Lung (tissue), 12 donors: ENCODE data around the gene ARHGAP31. TPM values are rescaled to one million over a fixed set of nuclear protein-coding genes. Genes with fewer than 3 reads are reported as not detected.

ENCODE experiments used
- ATAC-seq: fragments of 200-7000 bp; cut with Tn5 transposase; one replicate; pipeline ENCODE4 v1.9.1; 2020; ENCODE audit warnings: moderate number of reproducible peaks; ENCODE audit not compliant: insufficient read depth, low FRiP score
- DNase-seq, 3 donors: peaks; one replicate each; pipeline ENCODE4 v3.0.0-alpha.2; 2013 to 2017
- H3K27ac ChIP-seq, 2 donors: one replicate each; pipeline ENCODE4 v1.5.1; 2013; ENCODE audit warnings: mild to moderate bottlenecking in 2 of 2, moderate library complexity in 2 of 2, control low read depth in 1 of 2, inconsistent platforms in 1 of 2, low read depth in 1 of 2, low read length in 1 of 2
- H3K27me3 ChIP-seq, 3 donors: one replicate each; pipeline ENCODE4 v1.5.1; 2013; ENCODE audit warnings: low read length in 2 of 3; ENCODE audit not compliant: control insufficient read depth in 3 of 3, insufficient read depth in 3 of 3
- H3K36me3 ChIP-seq, 4 donors: one replicate each; pipeline ENCODE4 v1.5.1; 2013; ENCODE audit warnings: low read length in 4 of 4, mild to moderate bottlenecking in 1 of 4, moderate library complexity in 1 of 4; ENCODE audit not compliant: control insufficient read depth in 4 of 4, insufficient read depth in 4 of 4
- H3K4me1 ChIP-seq, 5 donors: one replicate each; pipeline ENCODE4 v1.5.1; 2013; ENCODE audit warnings: low read length in 5 of 5, mild to moderate bottlenecking in 2 of 5, moderate library complexity in 1 of 5; ENCODE audit not compliant: control insufficient read depth in 5 of 5, insufficient read depth in 5 of 5
- H3K4me3 ChIP-seq: one replicate; pipeline ENCODE4 v1.5.1; 2013; ENCODE audit warnings: mild to moderate bottlenecking, control low read depth, moderate library complexity
- H3K9ac ChIP-seq, 2 donors: one replicate each; pipeline ENCODE4 v1.5.1; 2013; ENCODE audit warnings: low read length in 2 of 2, control low read depth in 1 of 2; ENCODE audit not compliant: insufficient read depth in 1 of 2
- H3K9me3 ChIP-seq, 4 donors: one replicate each; pipeline ENCODE4 v1.5.1; 2013; ENCODE audit warnings: low read length in 3 of 4, mild to moderate bottlenecking in 1 of 4, moderate library complexity in 1 of 4; ENCODE audit not compliant: control insufficient read depth in 4 of 4, insufficient read depth in 3 of 4
- CTCF ChIP-seq: IDR thresholded peaks from 2 replicates; pipeline ENCODE4 v1.5.1; 2012; ENCODE audit warnings: mild to moderate bottlenecking; ENCODE audit errors: control extremely low read depth, extremely low read depth
- WGBS, 2 donors: extraction: QIAGEN DNeasy Blood & Tissue Kit; methylation state at CpG; one replicate each; pipeline ENCODE4 v1.1.7; 2013; 5-methylcytosine and 5-hydroxymethylcytosine counted together
- polyA plus RNA-seq, 2 donors: library from polyadenylated mRNA; stranded (reverse); fragments of 200-250 nt; gene quantifications; one replicate each; pipeline ENCODE4 v1.2.1, GENCODE V29; 2013
- total RNA-seq, 2 donors: library from RNA; depleted of rRNA in 1 of 2; stranded (reverse); fragments of >200 nt in 1 of 2; gene quantifications; one replicate each; pipeline ENCODE4 v1.2.1, GENCODE V29; 2014 to 2021
- donor health status: control.
- donor health status: control.
- donor health status: Bipolar disorder and iron deficiency.
- donor health status: healthy.
- donor health status: DM: yes; HTN: yes; CAD: no.

The ARHGAP31 gene
- total and polyA plus RNA-seq, 4 donors: 11.6 to 58.5 (median 31.7) TPM

- ATAC-seq: no peak
- TF ChIP-seq CTCF: no peak
- 54 to 65% methylated on average over 2 of the region's 2 CpGs for WGBS, 2 donors
Measured at GRCh38 chr3:119289404-119289770, 4.8 kb upstream of the ARHGAP31 start.

GRCh38 chr3:119290613-119291012, 3.6 kb upstream of the ARHGAP31 start:
- Histone ChIP-seq H3K27ac (no peak overlapping the region), H3K9me3 (peaks cover 0 to 3% (median 0%) of the 10 kb centered on the region in 4 donors), H3K36me3 (no peaks in the 10 kb centered on the region), H3K9ac (no peak overlapping the region), H3K4me1 (peaks cover 3 to 11% (median 10%) of the 10 kb centered on the region in 5 donors), H3K27me3 (no peaks in the 10 kb centered on the region), H3K4me3 (no peak overlapping the region)
- no peak for TF ChIP-seq CTCF
- ATAC-seq (no peak), DNase-seq (no peak)

More at GRCh38 chr3:119289404-119289770, 4.8 kb upstream of the ARHGAP31 start:
- Histone ChIP-seq H3K9me3 (peaks cover 0 to 3% (median 0%) of the 10 kb centered on the region in 4 donors), H3K27ac (no peak overlapping the region), H3K36me3 (no peaks in the 10 kb centered on the region), H3K4me1 (peaks cover 3 to 11% (median 10%) of the 10 kb centered on the region in 5 donors), H3K4me3 (no peak overlapping the region), H3K27me3 (no peaks in the 10 kb centered on the region), H3K9ac (no peak overlapping the region)
- DNase-seq: no peak

GRCh38 chr3:119291062-119291700, 3.0 kb upstream of the ARHGAP31 start:
- Histone ChIP-seq H3K4me1 (peaks cover 3 to 16% (median 11%) of the 10 kb centered on the region in 5 donors), H3K4me3 (no peak overlapping the region), H3K27me3 (no peaks in the 10 kb centered on the region), H3K9ac (no peak overlapping the region), H3K9me3 (peaks cover 0 to 3% (median 0%) of the 10 kb centered on the region in 4 donors), H3K27ac (no peak overlapping the region), H3K36me3 (no peaks in the 10 kb centered on the region)
- ATAC-seq (no peak), DNase-seq (no peak)
- TF ChIP-seq CTCF: no peak
- WGBS, 2 donors: 70 to 85% methylated on average over 7 of the region's 7 CpGs

- Histone ChIP-seq H3K4me3 (no peak overlapping the region), H3K4me1 (peaks cover 7 to 30% (median 14%) of the 10 kb centered on the region in 5 donors), H3K36me3 (peaks cover 0 to 6% (median 3%) of the 10 kb centered on the region in 4 donors), H3K27me3 (no peaks in the 10 kb centered on the region), H3K9ac (no peak overlapping the region), H3K27ac (peak overlapping the region in 1 of 2 donors; percentile 80), H3K9me3 (no peaks in the 10 kb centered on the region)
- ATAC-seq: no peak
- no peak for TF ChIP-seq CTCF
- DNase-seq: no peak
- WGBS, 2 donors: 53 to 60% methylated on average over 4 of the region's 4 CpGs
Measured at GRCh38 chr3:119292666-119293065, 1.5 kb upstream of the ARHGAP31 start.
